ENCODE data around the gene SLC16A12.
A peak's percentile ranks its signal among the peaks of the same experiment; 100 is the strongest.

SLC16A12 gene

GRCh38 chr10:89535171-89536012 is at the start of gene SLC16A12:
Gene SLC16A12 (minus strand): TSS chr10:89535594. CDS start chr10:89462578, 73,016 bp downstream.
- no peak for DNase-seq

- DNase-seq, result no peak
These were observed 46.6 kb upstream of the SLC16A12 start for GRCh38 chr10:89582022-89582421.

- DNase-seq, result no peak
These were observed 44.8 kb upstream of the SLC16A12 start for GRCh38 chr10:89580243-89580642.

GRCh38 chr10:89576696-89577095 is 41.3 kb upstream of the SLC16A12 start:
- no peak for DNase-seq

- no peak for DNase-seq
These were observed 40.6 kb upstream of the SLC16A12 start for GRCh38 chr10:89576022-89576421.

GRCh38 chr10:89575031-89575430 is 39.6 kb upstream of the SLC16A12 start:
- DNase-seq, result no peak

- DNase-seq, result no peak
These were observed 39.0 kb upstream of the SLC16A12 start for GRCh38 chr10:89574368-89574767.

GRCh38 chr10:89567576-89568245 is 32.3 kb upstream of the SLC16A12 start:
- no peak for DNase-seq

- DNase-seq, result no peak
These were observed 31.6 kb upstream of the SLC16A12 start for GRCh38 chr10:89566992-89567391.

- no peak for DNase-seq
These were observed 30.9 kb upstream of the SLC16A12 start for GRCh38 chr10:89566095-89566950.

GRCh38 chr10:89565180-89565579 is 29.8 kb upstream of the SLC16A12 start:
- no peak for DNase-seq

- peak; percentile 14 for DNase-seq
These were observed 28.6 kb upstream of the SLC16A12 start for GRCh38 chr10:89563861-89564478.

GRCh38 chr10:89563311-89563710 is 27.9 kb upstream of the SLC16A12 start:
- DNase-seq, result no peak

GRCh38 chr10:89556600-89556999 is 21.2 kb upstream of the SLC16A12 start:
- DNase-seq, result no peak

GRCh38 chr10:89555688-89556445 is 20.5 kb upstream of the SLC16A12 start:
- DNase-seq, result no peak

- DNase-seq, result no peak
These were observed 19.0 kb upstream of the SLC16A12 start for GRCh38 chr10:89554433-89554832.

- DNase-seq, result no peak
These were observed 17.8 kb upstream of the SLC16A12 start for GRCh38 chr10:89553064-89553734.

- DNase-seq, result no peak
These were observed 16.8 kb upstream of the SLC16A12 start for GRCh38 chr10:89552213-89552612.

GRCh38 chr10:89550509-89550908 is 15.1 kb upstream of the SLC16A12 start:
- no peak for DNase-seq

GRCh38 chr10:89549510-89549909 is 14.1 kb upstream of the SLC16A12 start:
- DNase-seq, result no peak

GRCh38 chr10:89548673-89549072 is 13.3 kb upstream of the SLC16A12 start:
- DNase-seq, result no peak
